Transverse colon (tissue), 4 donors: Measurements from ENCODE around the gene CDK14. TPM values are rescaled to one million over a fixed set of nuclear protein-coding genes. Genes with fewer than 3 reads are reported as not detected.

Experiments
- DNase-seq: peaks from one replicate; pipeline ENCODE4 v3.0.0-alpha.2; 2019
- H3K27ac ChIP-seq, 4 donors: fragments of 200-600 bp; sonication (generic); 2 replicates each; pipeline ENCODE4 v1.5.1; 2016 to 2018; ENCODE audit warnings: inconsistent platforms in 4 of 4
- H3K27me3 ChIP-seq: fragments of 200-600 bp; sonication (generic); 2 replicates; pipeline ENCODE4 v1.5.1; 2017; ENCODE audit warnings: inconsistent platforms
- H3K36me3 ChIP-seq, 4 donors: fragments of 200-600 bp; sonication (generic); 2 replicates each; pipeline ENCODE4 v1.5.1; 2017 to 2019; ENCODE audit warnings: inconsistent platforms in 4 of 4
- H3K4me1 ChIP-seq, 4 donors: fragments of 200-600 bp; sonication (generic); 2 replicates each; pipeline ENCODE4 v1.5.1; 2017 to 2020; ENCODE audit warnings: inconsistent platforms in 4 of 4
- H3K4me3 ChIP-seq, 4 donors: fragments of 200-600 bp; sonication (generic); 1 replicate in 1 of 4; 2 replicates in 3 of 4; pipeline versions ENCODE4 v1.5.1 to v1.6.1; 2017 to 2019; ENCODE audit warnings: inconsistent platforms in 4 of 4
- H3K9me3 ChIP-seq, 2 donors: fragments of 200-600 bp; sonication (generic); 2 replicates each; pipeline ENCODE4 v1.5.1; 2017 to 2019; ENCODE audit warnings: inconsistent platforms in 2 of 2
- CTCF ChIP-seq, 5 experiments: fragments of 200-600 bp in 3 of 5; fragments of 450-650 bp in 2 of 5; sonication (generic) in 3 of 5; IDR thresholded peaks; 1 replicate in 2 of 5; 2 replicates in 3 of 5; pipeline ENCODE4 v1.5.1; 2016 to 2017; ENCODE audit warnings: antibody characterized with exemption in 5 of 5, inconsistent platforms in 3 of 5, mild to moderate bottlenecking in 2 of 5, moderate library complexity in 1 of 5
- EP300 ChIP-seq: sonication (generic); formaldehyde crosslinking; IDR thresholded peaks from one replicate; pipeline ENCODE4 v1.6.1; 2017; ENCODE audit warnings: antibody characterized with exemption, low read depth
- POLR2A ChIP-seq: fragments of 450-650 bp; IDR thresholded peaks from one replicate; pipeline ENCODE4 v1.6.1; 2016; ENCODE audit warnings: antibody characterized with exemption, mild to moderate bottlenecking, moderate library complexity
- POLR2AphosphoS5 ChIP-seq, 3 donors: sonication (generic); formaldehyde crosslinking; IDR thresholded peaks; one replicate each; pipeline ENCODE4 v1.6.1; 2016; ENCODE audit warnings: antibody characterized with exemption in 3 of 3
- WGBS, 2 donors: methylation state at CpG; one replicate each; pipeline ENCODE4 v1.1.5; 2018; ENCODE audit warnings: low coverage in 1 of 2; 5-methylcytosine and 5-hydroxymethylcytosine counted together
- in situ Hi-C, 4 donors: fragments of 200-750 bp; cut with MboI; loops; one replicate each; pipeline versions ENCODE4 v1.15.0 to v1.15.1; 2017; ENCODE audit warnings: low sequenced_read_pairs in 3 of 4, low pct_ligation_motif_present in 1 of 4, low pct_unique_long_range_greater_than_20kb in 1 of 4
- intact Hi-C: fragments of 100-400 bp; cut with DNase I; formaldehyde crosslinking; loops from one replicate; pipeline ENCODE4 v1.15.1; 2023; ENCODE audit warnings: low total_unique reads
- total RNA-seq, 4 donors: library from RNA; depleted of rRNA; stranded (reverse); fragments of >200 nt; gene quantifications; one replicate each; pipeline ENCODE4 v1.1.0, GENCODE V29; 2016

CDK14 gene
- total RNA-seq, 4 donors from 2014 or later: 0.40 to 15.4 (median 4.8) TPM

- no peaks in the 10 kb centered on the region for H3K27me3 ChIP-seq
- TF ChIP-seq CTCF (IDR thresholded peaks at IDR 0.05) (no peak), POLR2AphosphoS5 (IDR thresholded peaks at IDR 0.05) (no peak), POLR2A (no peak), EP300 (no peak)
- no peaks in the 10 kb centered on the region for H3K9me3 ChIP-seq
- H3K27ac ChIP-seq: no peak overlapping the region
- intact Hi-C loops (no loop called here), in situ Hi-C loops (no loop called here)
- peaks cover 0 to 10% (median 0%) of the 10 kb centered on the region in 4 donors for H3K4me1 ChIP-seq
- WGBS, 2 donors: 84 to 95% methylated on average over 2 to 3 of the region's 3 CpGs
- no peaks in the 10 kb centered on the region for H3K36me3 ChIP-seq
- H3K4me3 ChIP-seq: no peak overlapping the region
- no peak for DNase-seq
Observed at GRCh38 chr7:90944021-90944420, 347.9 kb downstream of the CDK14 start.

- Histone ChIP-seq H3K36me3 (no peaks in the 10 kb centered on the region), H3K27me3 (no peaks in the 10 kb centered on the region), H3K4me1 (peaks cover 0 to 10% (median 0%) of the 10 kb centered on the region in 4 donors), H3K4me3 (no peak overlapping the region), H3K27ac (no peak overlapping the region), H3K9me3 (no peaks in the 10 kb centered on the region)
- no peak for TF ChIP-seq CTCF (IDR thresholded peaks at IDR 0.05)
- no peak for TF ChIP-seq POLR2AphosphoS5 (IDR thresholded peaks at IDR 0.05)
- TF ChIP-seq EP300: no peak
- TF ChIP-seq POLR2A: no peak
- in situ Hi-C loops: no loop called here
- intact Hi-C loops: no loop called here
- WGBS, 2 donors: 72 to 88% methylated on average over 2 to 5 of the region's 5 CpGs
- no peak for DNase-seq
Observed at GRCh38 chr7:90945104-90945787, 349.1 kb downstream of the CDK14 start.

- TF ChIP-seq CTCF (IDR thresholded peaks at IDR 0.05) (no peak), EP300 (no peak), POLR2A (no peak), POLR2AphosphoS5 (IDR thresholded peaks at IDR 0.05) (no peak)
- in situ Hi-C loops: no loop called here
- H3K4me3 ChIP-seq: no peak overlapping the region
- intact Hi-C loops: loop anchor here (1.0 kb wide), 1 partner anchor 12 kb away; no protein-coding TSS in a partner anchor
- no peak overlapping the region for H3K27ac ChIP-seq
- H3K27me3 ChIP-seq: no peaks in the 10 kb centered on the region
- H3K4me1 ChIP-seq: peaks cover 0 to 10% (median 0%) of the 10 kb centered on the region in 4 donors
- DNase-seq: no peak
- H3K36me3 ChIP-seq: no peaks in the 10 kb centered on the region
- no peaks in the 10 kb centered on the region for H3K9me3 ChIP-seq
- WGBS, 2 donors: 77 to 80% methylated on average over 10 of the region's 10 CpGs
Observed at GRCh38 chr7:90946730-90947501, 350.8 kb downstream of the CDK14 start.

DNA sequence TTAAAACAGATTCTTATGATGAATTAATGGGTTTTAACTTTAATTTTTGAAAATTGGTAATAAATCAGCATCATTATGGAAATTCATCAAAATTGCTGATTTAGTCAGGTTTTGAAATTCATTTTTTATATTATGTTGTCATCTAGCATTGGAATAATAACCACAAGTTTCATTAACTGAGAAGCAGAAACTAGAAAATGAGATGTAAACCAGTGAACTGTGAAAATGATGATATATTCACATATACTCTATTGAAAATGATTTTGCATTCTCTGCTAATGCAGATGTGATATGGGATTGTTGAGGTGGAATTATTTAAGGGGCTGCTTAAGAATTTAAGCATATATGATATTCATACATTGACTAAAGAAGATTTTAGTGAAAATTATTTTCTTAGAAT is 352.0 kb downstream of the CDK14 start:
- H3K4me3 ChIP-seq: no peak overlapping the region
- H3K9me3 ChIP-seq: no peaks in the 10 kb centered on the region
- no peaks in the 10 kb centered on the region for H3K27me3 ChIP-seq
- in situ Hi-C loops (no loop called here), intact Hi-C loops (no loop called here)
- H3K27ac ChIP-seq: no peak overlapping the region
- no peak for DNase-seq
- TF ChIP-seq POLR2A (no peak), EP300 (no peak), CTCF (IDR thresholded peaks at IDR 0.05) (no peak), POLR2AphosphoS5 (IDR thresholded peaks at IDR 0.05) (no peak)
- peaks cover 0 to 10% (median 0%) of the 10 kb centered on the region in 4 donors for H3K4me1 ChIP-seq
- no peaks in the 10 kb centered on the region for H3K36me3 ChIP-seq
